Activated naive CD8-positive, alpha-beta T cell treated with anti-CD3 and anti-CD28 coated beads, Interleukin-2, amount 50 U/mL, for 24 hours (primary cell): Measurements from ENCODE around the gene GLRB.
"Not testable (repeated sequence)": the region's sequence is repeated elsewhere in the genome, so short reads cannot be mapped to it uniquely, and the experiment has no call there.

Source experiments
- ATAC-seq: fragments of 150-1000 bp; cut with Tn5 transposase; one replicate; pipeline ENCODE4 v1.10.0; 2021
- DNase-seq: peaks from one replicate; pipeline ENCODE4 v3.0.0; 2021
- H3K27ac Mint-ChIP-seq: one replicate; pipeline ENCODE4 v1.8.0; 2021; ENCODE audit warnings: mild to moderate bottlenecking, mixed read lengths
- H3K27me3 Mint-ChIP-seq: one replicate; pipeline ENCODE4 v1.8.0; 2021; ENCODE audit warnings: mixed read lengths
- H3K36me3 Mint-ChIP-seq: one replicate; pipeline ENCODE4 v1.8.0; 2021; ENCODE audit warnings: low read depth, mixed read lengths
- H3K4me1 Mint-ChIP-seq: one replicate; pipeline ENCODE4 v1.8.0; 2021; ENCODE audit warnings: mixed read lengths
- H3K4me3 Mint-ChIP-seq: one replicate; pipeline ENCODE4 v1.8.0; 2021; ENCODE audit warnings: mild to moderate bottlenecking, moderate library complexity, mixed read lengths
- H3K9me3 Mint-ChIP-seq: one replicate; pipeline ENCODE4 v1.8.0; 2021; ENCODE audit warnings: mixed read lengths

The GLRB gene

GRCh38 chr4:157180268-157180667 lies 104.3 kb downstream of the GLRB start:
- not testable (repeated sequence) for H3K4me1 Mint-ChIP-seq, H3K9me3 Mint-ChIP-seq, H3K27ac Mint-ChIP-seq, ATAC-seq, H3K36me3 Mint-ChIP-seq, H3K4me3 Mint-ChIP-seq, DNase-seq, H3K27me3 Mint-ChIP-seq

DNA sequence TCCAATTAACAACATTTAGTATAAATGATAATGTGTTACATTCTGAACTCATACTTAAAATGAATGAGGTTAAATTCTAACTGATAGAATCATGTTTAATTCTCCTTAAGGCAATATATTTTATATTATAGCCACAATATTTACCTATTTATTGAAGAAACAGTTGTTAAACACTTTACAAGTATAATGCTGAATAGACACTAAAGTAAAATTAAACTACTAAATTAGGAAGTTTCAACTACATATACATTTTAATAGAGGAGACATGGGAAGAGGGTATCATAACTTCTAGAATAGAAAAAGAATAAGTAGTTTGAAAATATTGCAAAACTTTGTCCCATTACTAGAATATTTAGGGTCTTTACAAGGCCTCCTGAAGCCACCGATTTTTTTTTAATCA lies 108.3 kb downstream of the GLRB start:
- H3K27ac Mint-ChIP-seq: no peak overlapping the region
- no peak for DNase-seq
- no peaks in the 10 kb centered on the region for H3K36me3 Mint-ChIP-seq
- H3K4me1 Mint-ChIP-seq: no peaks in the 10 kb centered on the region
- peaks cover 8% of the 10 kb centered on the region for H3K9me3 Mint-ChIP-seq
- no peak for ATAC-seq
- no peaks in the 10 kb centered on the region for H3K27me3 Mint-ChIP-seq
- no peak overlapping the region for H3K4me3 Mint-ChIP-seq

DNA sequence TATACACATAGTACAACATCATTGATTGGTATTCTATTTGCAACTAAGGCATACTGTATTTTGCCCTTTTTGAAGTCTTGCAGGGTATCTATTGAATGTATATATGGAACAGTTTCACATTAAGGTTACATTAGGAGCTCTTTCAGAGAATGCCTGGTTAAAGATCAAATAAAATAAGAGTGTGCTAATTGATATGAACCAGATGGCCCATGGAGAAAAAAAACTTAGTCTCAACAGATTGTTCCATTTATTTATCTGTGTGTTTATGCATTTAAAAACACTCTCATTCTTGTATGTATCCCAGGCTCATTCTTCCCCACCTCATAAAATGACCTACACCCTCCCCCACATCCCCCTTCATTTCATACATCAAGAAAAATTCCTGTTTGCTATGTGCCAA lies 109.4 kb downstream of the GLRB start:
- Mint-ChIP-seq H3K36me3 (no peaks in the 10 kb centered on the region), H3K4me3 (no peak overlapping the region), H3K4me1 (no peaks in the 10 kb centered on the region), H3K27me3 (no peaks in the 10 kb centered on the region), H3K27ac (no peak overlapping the region), H3K9me3 (peaks cover 8% of the 10 kb centered on the region)
- no peak for DNase-seq
- ATAC-seq: no peak

DNA sequence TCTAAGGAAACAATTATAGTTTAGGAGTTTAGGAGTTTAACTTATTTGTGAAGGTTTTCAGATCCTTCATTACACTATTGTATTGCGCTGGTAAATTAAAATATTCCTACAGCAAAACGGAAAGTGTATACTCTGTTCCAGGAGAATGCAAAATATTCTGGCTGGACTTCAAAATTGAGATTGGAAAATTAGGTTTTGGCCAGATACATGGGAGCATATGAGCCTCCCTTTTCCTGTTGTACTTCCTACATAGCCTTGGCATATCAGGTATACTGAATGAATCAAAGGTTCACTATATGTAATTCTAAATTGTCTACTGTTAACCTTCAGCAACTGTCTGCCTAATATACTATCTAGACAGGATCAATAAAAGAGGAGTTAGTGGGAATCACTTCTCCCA lies 119.4 kb downstream of the GLRB start:
- Mint-ChIP-seq H3K4me3 (no peak overlapping the region), H3K4me1 (no peaks in the 10 kb centered on the region), H3K36me3 (no peaks in the 10 kb centered on the region), H3K27ac (no peak overlapping the region), H3K9me3 (no peaks in the 10 kb centered on the region), H3K27me3 (no peaks in the 10 kb centered on the region)
- DNase-seq (no peak), ATAC-seq (no peak)

DNA sequence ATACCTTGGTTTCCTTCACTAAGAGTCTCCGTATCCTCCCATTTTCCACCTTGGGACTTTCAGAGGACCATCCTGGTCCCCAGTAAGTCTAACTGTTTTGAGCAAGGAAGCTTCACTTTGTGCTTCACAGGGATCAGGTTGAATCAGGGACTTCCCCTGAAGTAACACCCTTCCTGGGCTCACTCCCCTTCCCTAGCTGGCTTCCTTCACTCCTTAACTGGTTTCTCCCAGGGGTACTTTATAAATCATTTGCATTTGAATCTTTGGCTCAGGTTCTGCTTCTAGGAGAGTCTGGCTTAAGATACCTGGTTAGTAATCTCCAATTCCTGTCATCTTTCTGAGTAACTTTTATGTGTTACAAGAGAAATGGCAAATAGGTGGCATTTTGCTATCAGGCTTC lies 120.1 kb downstream of the GLRB start:
- Mint-ChIP-seq H3K27me3 (no peaks in the 10 kb centered on the region), H3K36me3 (no peaks in the 10 kb centered on the region), H3K4me3 (no peak overlapping the region), H3K27ac (no peak overlapping the region), H3K9me3 (no peaks in the 10 kb centered on the region), H3K4me1 (no peaks in the 10 kb centered on the region)
- no peak for DNase-seq
- no peak for ATAC-seq

- peak; percentile 29 for DNase-seq
- Mint-ChIP-seq H3K27me3 (no peaks in the 10 kb centered on the region), H3K4me3 (no peak overlapping the region), H3K4me1 (no peaks in the 10 kb centered on the region), H3K27ac (no peak overlapping the region), H3K9me3 (peaks cover 4% of the 10 kb centered on the region), H3K36me3 (no peaks in the 10 kb centered on the region)
- no peak for ATAC-seq
Observed at GRCh38 chr4:157204634-157205244, 128.8 kb downstream of the GLRB start.

DNA sequence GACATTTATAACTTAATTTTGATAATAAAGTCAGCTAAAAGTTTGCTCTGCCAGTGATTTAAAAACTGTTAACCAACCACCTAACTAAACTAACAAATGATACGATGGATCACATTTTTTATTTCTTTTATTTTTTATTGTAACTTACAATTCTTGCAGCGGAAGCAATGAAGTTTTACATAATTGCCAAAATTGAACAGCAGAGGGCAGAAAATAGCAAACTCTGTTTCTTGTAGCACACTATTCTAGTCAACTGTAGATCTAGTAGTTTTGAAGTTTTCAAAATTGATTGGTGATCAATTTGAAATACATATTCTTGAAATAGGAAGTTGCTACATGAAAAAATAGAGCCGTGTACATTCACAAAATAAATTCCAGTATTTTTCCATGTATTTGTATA lies 141.8 kb downstream of the GLRB start:
- Mint-ChIP-seq H3K4me3 (no peak overlapping the region), H3K27me3 (peaks cover 31% of the 10 kb centered on the region), H3K9me3 (peaks cover 13% of the 10 kb centered on the region), H3K4me1 (peaks cover 2% of the 10 kb centered on the region), H3K36me3 (peaks cover 4% of the 10 kb centered on the region), H3K27ac (no peak overlapping the region)
- DNase-seq: no peak
- ATAC-seq: no peak

- H3K27me3 Mint-ChIP-seq: peaks cover 40% of the 10 kb centered on the region
- H3K4me3 Mint-ChIP-seq: no peak overlapping the region
- no peak overlapping the region for H3K27ac Mint-ChIP-seq
- peaks cover 7% of the 10 kb centered on the region for H3K9me3 Mint-ChIP-seq
- H3K4me1 Mint-ChIP-seq: peaks cover 2% of the 10 kb centered on the region
- H3K36me3 Mint-ChIP-seq: peaks cover 4% of the 10 kb centered on the region
- ATAC-seq: no peak
- DNase-seq: no peak
Observed at GRCh38 chr4:157219711-157220370, 143.9 kb downstream of the GLRB start.

- no peak within 1 kb of the TSS for H3K4me3 Mint-ChIP-seq
- H3K4me1 Mint-ChIP-seq: peaks cover 2% of the 10 kb centered on the region
Observed at GRCh38 chr4:157220371-157220881, 144.5 kb downstream of the GLRB start, which contains the start of gene GRIA2. Gene GRIA2 (plus strand): TSS chr4:157220728. CDS start chr4:157221043, 315 bp downstream.

GRCh38 chr4:157221426-157221894 lies 145.5 kb downstream of the GLRB start:
- peaks cover 4% of the 10 kb centered on the region for H3K36me3 Mint-ChIP-seq
- H3K27ac Mint-ChIP-seq: no peak overlapping the region
- ATAC-seq: no peak
- peaks cover 7% of the 10 kb centered on the region for H3K9me3 Mint-ChIP-seq
- peaks cover 2% of the 10 kb centered on the region for H3K4me1 Mint-ChIP-seq
- H3K27me3 Mint-ChIP-seq: peaks cover 40% of the 10 kb centered on the region
- H3K4me3 Mint-ChIP-seq: no peak overlapping the region
- no peak for DNase-seq

More at GRCh38 chr4:157220371-157220881, 144.5 kb downstream of the GLRB start, which contains the start of gene GRIA2:
- peak; percentile 28 for ATAC-seq
- Mint-ChIP-seq H3K36me3 (peaks cover 4% of the 10 kb centered on the region), H3K27ac (no peak within 1 kb of the TSS), H3K9me3 (peaks cover 7% of the 10 kb centered on the region), H3K27me3 (peaks cover 40% of the 10 kb centered on the region)
- DNase-seq: peak; percentile 36
